K562 (cell line): ENCODE data around the gene SLC20A1. TPM values are rescaled to one million over a fixed set of nuclear protein-coding genes. Genes with fewer than 3 reads are reported as not detected.

Source experiments
- BRD4 ChIP-seq: fragments of 200-600 bp; sonication (generic); IDR thresholded peaks from 2 replicates; pipeline ENCODE4 v1.6.1; 2017; ENCODE audit warnings: inconsistent platforms
- CBX3 ChIP-seq, 2 experiments: IDR thresholded peaks; 1 replicate in 1 of 2; 2 replicates in 1 of 2; pipeline ENCODE4 v1.6.1; 2012; ENCODE audit warnings: inconsistent platforms in 2 of 2, low read length in 2 of 2, borderline replicate concordance in 1 of 2, control low read depth in 1 of 2
- ELF2 ChIP-seq: fragments of 250-450 bp; sonication (Bioruptor Pico); IDR thresholded peaks from 2 replicates; pipeline ENCODE4 v1.5.0; 2021; ENCODE audit warnings: mild to moderate bottlenecking
- GATAD2A ChIP-seq: fragments of 450-650 bp; IDR thresholded peaks from 2 replicates; pipeline ENCODE4 v1.6.1; 2017
- NEUROD1 ChIP-seq: fragments of 150-350 bp; IDR thresholded peaks from 2 replicates; pipeline ENCODE4 v1.6.1; 2014; ENCODE audit warnings: borderline replicate concordance, low read length, low read depth; ENCODE audit not compliant: partially characterized antibody
- SMARCA5 ChIP-seq: fragments of 450-650 bp; IDR thresholded peaks from 2 replicates; pipeline ENCODE4 v1.6.1; 2016
- polyA plus RNA-seq, 8 experiments: library from polyadenylated mRNA; depleted of rRNA in 4 of 8; stranded (reverse) in 5 of 8; unstranded in 3 of 8; fragments of >200 nt; fragmentation: Nextera tagmentation in 2 of 8; fragmentation: Illumina TruSeq in 1 of 8; extraction: Ambion mirVana in 2 of 8; extraction: Trizol in 1 of 8; gene quantifications; 2 replicates each; pipeline versions ENCODE4 v1.2.1 to v1.2.3, GENCODE V29; 2011 to 2014; ENCODE audit warnings: inconsistent platforms in 1 of 8, missing spikeins in 1 of 8
- total RNA-seq, 7 experiments: library from RNA; depleted of rRNA in 6 of 7; stranded (reverse); fragments of >200 nt in 6 of 7; fragmentation: Illumina TruSeq in 2 of 7; extraction: Trizol in 2 of 7; gene quantifications; 2 replicates each; pipeline versions ENCODE4 v1.2.1 to v1.2.3, GENCODE V29; 2011 to 2021; ENCODE audit warnings: low replicate concordance in 1 of 7
- TF ChIP-seq, protein P1 (sequence below): fragments of 250-450 bp; sonication (Bioruptor Pico); IDR thresholded peaks from 2 replicates; pipeline ENCODE4 v1.5.0; 2020; ENCODE audit warnings: mild to moderate bottlenecking, borderline replicate concordance
- TF ChIP-seq, protein P2 (sequence below): fragments of 150-350 bp; conservative IDR thresholded peaks from 2 replicates; pipeline ENCODE4 v1.6.1; 2014; ENCODE audit warnings: low read length
- TF ChIP-seq, protein P3 (sequence below): sonication (generic); formaldehyde crosslinking; IDR thresholded peaks from 2 replicates; pipeline ENCODE4 v1.8.0; 2022; ENCODE audit warnings: missing genetic modification reagents, mild to moderate bottlenecking, borderline replicate concordance
- TF ChIP-seq, protein P4 (sequence below): fragments of 450-650 bp; IDR thresholded peaks from 2 replicates; pipeline ENCODE4 v1.6.1; 2016; ENCODE audit warnings: low read depth, mild to moderate bottlenecking, moderate library complexity
- TF ChIP-seq, protein P5 (sequence below): fragments of 450-650 bp; IDR thresholded peaks from 2 replicates; pipeline ENCODE4 v1.6.1; 2014; ENCODE audit warnings: low read depth, mild to moderate bottlenecking, moderate library complexity, borderline replicate concordance
- TF ChIP-seq, protein P6 (sequence below): sonication (generic); formaldehyde crosslinking; IDR thresholded peaks from 2 replicates; pipeline ENCODE4 v1.8.1; 2023; ENCODE audit warnings: mild to moderate bottlenecking, missing genetic modification reagents
- TF ChIP-seq, protein P7 (sequence below): IDR thresholded peaks from 2 replicates; pipeline ENCODE4 v1.6.1; 2011; ENCODE audit not compliant: insufficient read length; ENCODE audit errors: extremely low read depth

SLC20A1 gene
- total and polyA plus RNA-seq, 9 of the 15 experiments (the other 6 are each of a cell fraction or from before 2014, with no cell fraction given), result 53.8 to 150 (median 74.7) TPM

DNA sequence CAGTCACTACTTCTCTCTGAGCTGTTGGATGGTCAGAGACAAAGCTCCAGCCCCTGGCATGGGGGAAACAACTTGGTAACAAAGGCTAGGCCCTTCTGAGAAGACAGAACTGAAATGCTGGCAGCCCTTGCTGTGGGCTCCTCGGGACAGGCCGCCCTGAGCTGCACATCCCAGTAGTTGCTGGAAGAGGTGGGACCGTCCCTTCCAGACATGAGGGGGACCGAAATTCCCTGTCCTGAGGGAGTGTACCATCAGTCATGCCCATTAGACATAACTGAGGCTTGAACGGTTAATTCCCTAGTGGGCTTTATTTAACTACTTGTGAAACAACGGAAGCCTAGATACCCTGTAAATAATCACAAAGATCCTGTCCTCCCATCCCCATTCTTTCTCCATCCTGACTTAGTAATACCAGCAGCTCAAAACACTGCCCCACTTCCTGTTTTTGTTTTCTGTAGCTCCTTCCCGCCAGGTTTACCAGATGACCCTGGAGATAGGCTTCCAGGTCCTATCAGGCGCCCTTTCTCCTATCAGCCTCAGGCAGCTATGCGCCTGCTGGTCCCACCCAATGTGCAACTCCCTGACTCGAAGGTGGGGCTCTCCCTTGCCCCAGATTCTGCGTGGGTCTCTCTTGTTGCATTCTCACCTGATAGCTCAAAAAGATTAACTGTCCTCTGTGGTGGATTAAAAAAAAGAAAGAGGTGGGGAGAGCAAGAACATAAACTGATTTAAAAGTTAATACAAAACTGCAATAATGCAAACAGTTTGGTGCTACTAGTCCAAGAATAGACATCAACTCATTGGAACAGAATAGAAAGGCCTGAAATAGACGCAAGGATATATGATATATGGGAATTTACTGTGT is 38.0 kb downstream of the SLC20A1 start (continued):
- TF ChIP-seq, protein P1, sequence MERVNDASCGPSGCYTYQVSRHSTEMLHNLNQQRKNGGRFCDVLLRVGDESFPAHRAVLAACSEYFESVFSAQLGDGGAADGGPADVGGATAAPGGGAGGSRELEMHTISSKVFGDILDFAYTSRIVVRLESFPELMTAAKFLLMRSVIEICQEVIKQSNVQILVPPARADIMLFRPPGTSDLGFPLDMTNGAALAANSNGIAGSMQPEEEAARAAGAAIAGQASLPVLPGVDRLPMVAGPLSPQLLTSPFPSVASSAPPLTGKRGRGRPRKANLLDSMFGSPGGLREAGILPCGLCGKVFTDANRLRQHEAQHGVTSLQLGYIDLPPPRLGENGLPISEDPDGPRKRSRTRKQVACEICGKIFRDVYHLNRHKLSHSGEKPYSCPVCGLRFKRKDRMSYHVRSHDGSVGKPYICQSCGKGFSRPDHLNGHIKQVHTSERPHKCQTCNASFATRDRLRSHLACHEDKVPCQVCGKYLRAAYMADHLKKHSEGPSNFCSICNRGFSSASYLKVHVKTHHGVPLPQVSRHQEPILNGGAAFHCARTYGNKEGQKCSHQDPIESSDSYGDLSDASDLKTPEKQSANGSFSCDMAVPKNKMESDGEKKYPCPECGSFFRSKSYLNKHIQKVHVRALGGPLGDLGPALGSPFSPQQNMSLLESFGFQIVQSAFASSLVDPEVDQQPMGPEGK (CRISPR knock-in tag), result no peak
- TF ChIP-seq, protein P2, sequence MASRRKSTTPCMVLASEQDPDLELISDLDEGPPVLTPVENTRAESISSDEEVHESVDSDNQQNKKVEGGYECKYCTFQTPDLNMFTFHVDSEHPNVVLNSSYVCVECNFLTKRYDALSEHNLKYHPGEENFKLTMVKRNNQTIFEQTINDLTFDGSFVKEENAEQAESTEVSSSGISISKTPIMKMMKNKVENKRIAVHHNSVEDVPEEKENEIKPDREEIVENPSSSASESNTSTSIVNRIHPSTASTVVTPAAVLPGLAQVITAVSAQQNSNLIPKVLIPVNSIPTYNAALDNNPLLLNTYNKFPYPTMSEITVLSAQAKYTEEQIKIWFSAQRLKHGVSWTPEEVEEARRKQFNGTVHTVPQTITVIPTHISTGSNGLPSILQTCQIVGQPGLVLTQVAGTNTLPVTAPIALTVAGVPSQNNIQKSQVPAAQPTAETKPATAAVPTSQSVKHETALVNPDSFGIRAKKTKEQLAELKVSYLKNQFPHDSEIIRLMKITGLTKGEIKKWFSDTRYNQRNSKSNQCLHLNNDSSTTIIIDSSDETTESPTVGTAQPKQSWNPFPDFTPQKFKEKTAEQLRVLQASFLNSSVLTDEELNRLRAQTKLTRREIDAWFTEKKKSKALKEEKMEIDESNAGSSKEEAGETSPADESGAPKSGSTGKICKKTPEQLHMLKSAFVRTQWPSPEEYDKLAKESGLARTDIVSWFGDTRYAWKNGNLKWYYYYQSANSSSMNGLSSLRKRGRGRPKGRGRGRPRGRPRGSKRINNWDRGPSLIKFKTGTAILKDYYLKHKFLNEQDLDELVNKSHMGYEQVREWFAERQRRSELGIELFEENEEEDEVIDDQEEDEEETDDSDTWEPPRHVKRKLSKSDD, result no peak
- TF ChIP-seq, protein P3, sequence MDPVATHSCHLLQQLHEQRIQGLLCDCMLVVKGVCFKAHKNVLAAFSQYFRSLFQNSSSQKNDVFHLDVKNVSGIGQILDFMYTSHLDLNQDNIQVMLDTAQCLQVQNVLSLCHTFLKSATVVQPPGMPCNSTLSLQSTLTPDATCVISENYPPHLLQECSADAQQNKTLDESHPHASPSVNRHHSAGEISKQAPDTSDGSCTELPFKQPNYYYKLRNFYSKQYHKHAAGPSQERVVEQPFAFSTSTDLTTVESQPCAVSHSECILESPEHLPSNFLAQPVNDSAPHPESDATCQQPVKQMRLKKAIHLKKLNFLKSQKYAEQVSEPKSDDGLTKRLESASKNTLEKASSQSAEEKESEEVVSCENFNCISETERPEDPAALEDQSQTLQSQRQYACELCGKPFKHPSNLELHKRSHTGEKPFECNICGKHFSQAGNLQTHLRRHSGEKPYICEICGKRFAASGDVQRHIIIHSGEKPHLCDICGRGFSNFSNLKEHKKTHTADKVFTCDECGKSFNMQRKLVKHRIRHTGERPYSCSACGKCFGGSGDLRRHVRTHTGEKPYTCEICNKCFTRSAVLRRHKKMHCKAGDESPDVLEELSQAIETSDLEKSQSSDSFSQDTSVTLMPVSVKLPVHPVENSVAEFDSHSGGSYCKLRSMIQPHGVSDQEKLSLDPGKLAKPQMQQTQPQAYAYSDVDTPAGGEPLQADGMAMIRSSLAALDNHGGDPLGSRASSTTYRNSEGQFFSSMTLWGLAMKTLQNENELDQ (CRISPR knock-in tag), result no peak
- TF ChIP-seq GATAD2A, result peak; percentile 85; the same call in 1 of the 2 replicates
- no peak for TF ChIP-seq BRD4
- peak; percentile 36; the same call in 1 of the 2 replicates for TF ChIP-seq ELF2 (CRISPR knock-in tag)
- TF ChIP-seq CBX3 (IDR thresholded peaks at IDR 0.05; ENCODE audit: borderline replicate concordance in 1 of 2, low read length in 2 of 2), result peak in 1 of 2 experiments; percentile 29; a peak in 1 of 3 replicates
- TF ChIP-seq, protein P4, sequence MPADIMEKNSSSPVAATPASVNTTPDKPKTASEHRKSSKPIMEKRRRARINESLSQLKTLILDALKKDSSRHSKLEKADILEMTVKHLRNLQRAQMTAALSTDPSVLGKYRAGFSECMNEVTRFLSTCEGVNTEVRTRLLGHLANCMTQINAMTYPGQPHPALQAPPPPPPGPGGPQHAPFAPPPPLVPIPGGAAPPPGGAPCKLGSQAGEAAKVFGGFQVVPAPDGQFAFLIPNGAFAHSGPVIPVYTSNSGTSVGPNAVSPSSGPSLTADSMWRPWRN, result no peak
- TF ChIP-seq SMARCA5, result no peak
- TF ChIP-seq NEUROD1, result peak; percentile 77
- TF ChIP-seq, protein P5, sequence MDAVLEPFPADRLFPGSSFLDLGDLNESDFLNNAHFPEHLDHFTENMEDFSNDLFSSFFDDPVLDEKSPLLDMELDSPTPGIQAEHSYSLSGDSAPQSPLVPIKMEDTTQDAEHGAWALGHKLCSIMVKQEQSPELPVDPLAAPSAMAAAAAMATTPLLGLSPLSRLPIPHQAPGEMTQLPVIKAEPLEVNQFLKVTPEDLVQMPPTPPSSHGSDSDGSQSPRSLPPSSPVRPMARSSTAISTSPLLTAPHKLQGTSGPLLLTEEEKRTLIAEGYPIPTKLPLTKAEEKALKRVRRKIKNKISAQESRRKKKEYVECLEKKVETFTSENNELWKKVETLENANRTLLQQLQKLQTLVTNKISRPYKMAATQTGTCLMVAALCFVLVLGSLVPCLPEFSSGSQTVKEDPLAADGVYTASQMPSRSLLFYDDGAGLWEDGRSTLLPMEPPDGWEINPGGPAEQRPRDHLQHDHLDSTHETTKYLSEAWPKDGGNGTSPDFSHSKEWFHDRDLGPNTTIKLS, result no peak; the same call in 1 of the 2 replicates
- TF ChIP-seq, protein P6, sequence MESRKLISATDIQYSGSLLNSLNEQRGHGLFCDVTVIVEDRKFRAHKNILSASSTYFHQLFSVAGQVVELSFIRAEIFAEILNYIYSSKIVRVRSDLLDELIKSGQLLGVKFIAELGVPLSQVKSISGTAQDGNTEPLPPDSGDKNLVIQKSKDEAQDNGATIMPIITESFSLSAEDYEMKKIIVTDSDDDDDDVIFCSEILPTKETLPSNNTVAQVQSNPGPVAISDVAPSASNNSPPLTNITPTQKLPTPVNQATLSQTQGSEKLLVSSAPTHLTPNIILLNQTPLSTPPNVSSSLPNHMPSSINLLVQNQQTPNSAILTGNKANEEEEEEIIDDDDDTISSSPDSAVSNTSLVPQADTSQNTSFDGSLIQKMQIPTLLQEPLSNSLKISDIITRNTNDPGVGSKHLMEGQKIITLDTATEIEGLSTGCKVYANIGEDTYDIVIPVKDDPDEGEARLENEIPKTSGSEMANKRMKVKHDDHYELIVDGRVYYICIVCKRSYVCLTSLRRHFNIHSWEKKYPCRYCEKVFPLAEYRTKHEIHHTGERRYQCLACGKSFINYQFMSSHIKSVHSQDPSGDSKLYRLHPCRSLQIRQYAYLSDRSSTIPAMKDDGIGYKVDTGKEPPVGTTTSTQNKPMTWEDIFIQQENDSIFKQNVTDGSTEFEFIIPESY (CRISPR knock-in tag), result no peak
- TF ChIP-seq, protein P7, sequence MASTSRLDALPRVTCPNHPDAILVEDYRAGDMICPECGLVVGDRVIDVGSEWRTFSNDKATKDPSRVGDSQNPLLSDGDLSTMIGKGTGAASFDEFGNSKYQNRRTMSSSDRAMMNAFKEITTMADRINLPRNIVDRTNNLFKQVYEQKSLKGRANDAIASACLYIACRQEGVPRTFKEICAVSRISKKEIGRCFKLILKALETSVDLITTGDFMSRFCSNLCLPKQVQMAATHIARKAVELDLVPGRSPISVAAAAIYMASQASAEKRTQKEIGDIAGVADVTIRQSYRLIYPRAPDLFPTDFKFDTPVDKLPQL, result no peak
